Fibroblast of mammary gland (primary cell): ENCODE results near the gene KIZ.

ENCODE experiments used
- DNase-seq: peaks from one replicate; pipeline ENCODE4 v3.0.0-alpha.2; 2010; ENCODE audit warnings: low read depth
- H3K4me3 ChIP-seq: 2 replicates; pipeline ENCODE4 v1.5.1; 2011; ENCODE audit warnings: low read depth, mild to moderate bottlenecking, low read length, moderate library complexity; ENCODE audit not compliant: control insufficient read depth
- CTCF ChIP-seq: conservative IDR thresholded peaks from 2 replicates; pipeline ENCODE4 v1.5.1; 2011; ENCODE audit warnings: low read depth, low read length, inconsistent platforms; ENCODE audit not compliant: control insufficient read depth, insufficient read depth

KIZ gene

DNA sequence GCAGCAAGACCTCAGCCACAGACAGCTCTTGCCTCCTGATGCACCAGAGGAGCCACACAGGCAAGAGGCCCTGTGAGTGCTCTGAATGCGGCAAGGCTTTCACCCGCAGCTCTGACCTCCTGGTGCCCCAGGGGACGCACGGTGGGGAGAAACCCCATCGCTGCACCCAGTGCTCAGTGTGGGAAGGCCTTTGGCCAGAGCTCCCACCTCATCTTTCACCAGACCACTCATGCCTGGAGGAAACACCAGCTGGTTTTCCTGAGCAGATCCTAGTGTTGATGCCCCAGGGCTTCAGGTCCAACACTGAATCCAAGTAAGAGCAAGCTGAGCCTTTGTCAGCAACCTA lies 140.3 kb downstream of the KIZ start:
- no peak overlapping the region for H3K4me3 ChIP-seq
- TF ChIP-seq CTCF, result no peak
- no peak for DNase-seq

- H3K4me3 ChIP-seq, result no peak overlapping the region
- TF ChIP-seq CTCF, result no peak
- no peak for DNase-seq
Measured at GRCh38 chr20:21269772-21270171, 143.9 kb downstream of the KIZ start.

DNA sequence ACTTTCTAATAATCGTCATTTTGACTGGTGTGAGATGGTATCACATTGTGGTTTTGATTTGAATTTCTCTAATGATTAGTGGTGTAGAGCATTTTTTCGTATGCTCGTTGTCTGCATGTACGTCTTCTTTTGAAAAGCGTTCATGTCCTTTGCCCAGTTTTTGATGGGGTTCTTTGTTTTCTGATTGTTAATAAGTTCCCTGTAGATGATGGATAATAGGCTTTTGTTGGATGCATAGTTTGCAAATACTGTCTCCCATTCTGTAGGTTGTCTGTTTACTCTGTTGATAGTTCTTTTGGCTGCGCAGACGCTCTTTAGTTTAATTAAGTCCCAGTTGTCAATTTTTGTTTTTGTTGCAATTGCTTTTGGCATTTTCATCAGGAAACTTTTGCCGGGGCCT lies 144.9 kb downstream of the KIZ start:
- DNase-seq, result no peak
- H3K4me3 ChIP-seq, result no peak overlapping the region
- TF ChIP-seq CTCF, result no peak

DNA sequence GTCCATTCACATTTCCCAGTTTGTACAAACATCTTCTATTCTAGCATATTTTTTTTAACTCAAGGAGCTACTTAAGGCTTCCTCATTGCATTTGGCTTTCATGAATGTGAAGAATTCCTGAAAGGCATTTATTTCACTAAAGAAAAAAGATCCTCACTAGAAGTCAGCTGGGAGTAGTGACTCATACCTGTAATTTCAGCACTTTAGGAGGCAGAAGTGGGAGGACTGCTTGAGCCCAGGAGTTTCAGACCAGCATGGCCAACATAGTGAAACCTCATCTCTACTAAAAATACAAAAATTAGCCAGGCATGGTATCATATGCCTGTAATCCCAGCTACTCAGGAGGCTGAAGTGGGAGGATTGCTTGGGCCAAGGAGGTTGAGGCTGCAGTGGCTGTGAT lies 146.4 kb downstream of the KIZ start:
- peak; percentile 32 for DNase-seq
- TF ChIP-seq CTCF, result no peak
- no peak overlapping the region for H3K4me3 ChIP-seq

- no peak for TF ChIP-seq CTCF
- DNase-seq, result no peak
- H3K4me3 ChIP-seq, result no peak overlapping the region
Measured at GRCh38 chr20:21272679-21273078, 146.8 kb downstream of the KIZ start.

- no peak for DNase-seq
- H3K4me3 ChIP-seq, result no peak overlapping the region
- no peak for TF ChIP-seq CTCF
Measured at GRCh38 chr20:21273755-21274386, 148.0 kb downstream of the KIZ start.

DNA sequence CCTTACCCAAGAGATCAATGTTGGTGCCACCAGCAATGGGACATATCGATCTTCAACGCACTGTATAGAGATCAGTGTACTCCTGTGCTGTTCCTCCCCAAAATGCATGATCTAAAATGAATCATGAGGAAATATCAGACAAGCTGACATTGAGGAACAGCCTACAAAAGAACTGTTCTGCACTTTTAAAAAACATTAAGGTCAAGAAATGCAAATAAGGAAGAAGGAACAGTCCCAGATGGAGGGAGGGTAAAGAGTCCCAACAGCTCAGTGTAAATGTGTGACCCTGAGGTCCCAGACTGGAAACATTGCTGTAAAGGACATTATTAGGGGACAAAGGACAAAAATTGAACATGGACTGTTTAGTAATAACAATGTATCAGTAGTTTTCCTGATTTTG lies 152.9 kb downstream of the KIZ start:
- no peak for TF ChIP-seq CTCF
- DNase-seq, result no peak
- H3K4me3 ChIP-seq, result no peak overlapping the region
